GM12878 (cell line): Measurements from ENCODE around the gene HSD11B1.

Experiments used
- CTCF ChIP-seq, 3 experiments: IDR thresholded peaks in 2 of 3; conservative IDR thresholded peaks in 1 of 3; 2 replicates each; pipeline ENCODE4 v1.5.1; 2011; ENCODE audit warnings: low read depth in 3 of 3, low read length in 3 of 3, mild to moderate bottlenecking in 3 of 3, control low read depth in 2 of 3, moderate library complexity in 2 of 3, inconsistent platforms in 1 of 3, mixed read lengths in 1 of 3; ENCODE audit not compliant: control insufficient read depth in 2 of 3, insufficient read depth in 1 of 3; ENCODE audit errors: extremely low read depth in 1 of 3
- EGR1 ChIP-seq, 2 experiments: IDR thresholded peaks; 1 replicate in 1 of 2; 2 replicates in 1 of 2; pipeline ENCODE4 v1.6.1; 2011 to 2012; ENCODE audit warnings: low read depth in 2 of 2, low read length in 2 of 2, borderline replicate concordance in 1 of 2, mild to moderate bottlenecking in 1 of 2, moderate library complexity in 1 of 2
- JUNB ChIP-seq: IDR thresholded peaks from 2 replicates; pipeline ENCODE4 v1.6.1; 2016; ENCODE audit warnings: antibody characterized with exemption, mild to moderate bottlenecking
- LARP7 ChIP-seq: fragments of 450-650 bp; IDR thresholded peaks from 2 replicates; pipeline ENCODE4 v1.6.1; 2017; ENCODE audit warnings: mild to moderate bottlenecking
- NFYB ChIP-seq: IDR thresholded peaks from 2 replicates; pipeline ENCODE4 v1.6.1; 2011; ENCODE audit warnings: low read depth, mild to moderate bottlenecking, low read length, improper control_type of control experiment, moderate library complexity; ENCODE audit not compliant: insufficient read depth
- SMC3 ChIP-seq: IDR thresholded peaks from 2 replicates; pipeline ENCODE4 v1.6.1; 2011; ENCODE audit warnings: low read length, improper control_type of control experiment, borderline replicate concordance

DNA sequence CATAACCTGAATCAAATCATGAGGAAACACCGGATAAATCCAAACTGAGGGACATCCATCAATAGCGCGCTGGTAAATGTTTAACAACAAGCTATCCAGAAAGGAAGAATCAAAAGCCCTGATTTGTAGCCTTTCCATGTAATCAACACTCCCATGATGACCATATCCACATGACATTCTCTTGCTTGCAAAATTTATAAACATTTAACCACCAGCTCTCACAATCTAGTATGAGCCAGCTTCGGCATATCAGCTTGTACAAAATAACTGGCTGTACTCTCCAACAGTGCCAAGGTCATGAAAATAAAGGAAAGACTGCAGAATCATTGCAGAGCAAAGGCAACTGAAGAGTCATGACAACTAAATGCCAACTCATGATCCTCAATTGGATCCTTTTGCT lies 15.7 kb downstream of the HSD11B1 start:
- TF ChIP-seq CTCF (IDR thresholded peaks at IDR 0.05 in 2 of 3, conservative IDR thresholded peaks at IDR 0.05 in 1 of 3; ENCODE audit: control insufficient read depth in 2 of 3, extremely low read depth in 1 of 3, insufficient read depth in 1 of 3, low read depth in 3 of 3, low read length in 3 of 3), result no peak
- no peak for TF ChIP-seq NFYB
- no peak for TF ChIP-seq EGR1 (IDR thresholded peaks at IDR 0.05; ENCODE audit: borderline replicate concordance in 1 of 2, low read depth in 2 of 2, low read length in 2 of 2)
- no peak for TF ChIP-seq JUNB
- no peak for TF ChIP-seq LARP7
- no peak for TF ChIP-seq SMC3
